WTC11 (cell line): ENCODE data around the gene TBL1Y. TPM values are rescaled to one million over a fixed set of nuclear protein-coding genes. Genes with fewer than 3 reads are reported as not detected.

Source experiments
- ATAC-seq: fragments of 200-7000 bp; cut with Tn5 transposase; 2 replicates; pipeline ENCODE4 v1.10.0; 2021; ENCODE audit warnings: mild to moderate bottlenecking, moderate library complexity
- CTCF ChIA-PET: fragments of 300-600 bp; sonication (Branson Sonifier 250); formaldehyde crosslinking; loops from one replicate; lab custom pipeline; 2021; ENCODE audit warnings: antibody characterized with exemption; lab: Charles Lee
- POLR2A ChIA-PET: fragments of 350-600 bp; sonication (Branson Sonifier 250); formaldehyde crosslinking; loops from one replicate; lab custom pipeline; 2021; ENCODE audit warnings: antibody characterized with exemption; lab: Charles Lee
- DNase-seq: peaks from one replicate; pipeline ENCODE4 v3.0.0; 2021; ENCODE audit warnings: low spot score
- H3K27ac Mint-ChIP-seq: 2 replicates; pipeline ENCODE4 v1.8.0; 2021; ENCODE audit warnings: mixed read lengths
- H3K27me3 Mint-ChIP-seq: 2 replicates; pipeline ENCODE4 v1.8.0; 2021; ENCODE audit warnings: low read depth, mild to moderate bottlenecking, moderate library complexity, mixed read lengths
- H3K36me3 Mint-ChIP-seq: 2 replicates; pipeline ENCODE4 v1.8.0; 2021; ENCODE audit warnings: mixed read lengths
- H3K4me1 Mint-ChIP-seq: 2 replicates; pipeline ENCODE4 v1.8.0; 2022; ENCODE audit warnings: mixed read lengths
- H3K4me3 Mint-ChIP-seq: 2 replicates; pipeline ENCODE4 v1.8.0; 2021; ENCODE audit warnings: mild to moderate bottlenecking, moderate library complexity, mixed read lengths
- H3K9me3 Mint-ChIP-seq: 2 replicates; pipeline ENCODE4 v1.8.0; 2021; ENCODE audit warnings: mixed read lengths
- ATF3 ChIP-seq: sonication (generic); formaldehyde crosslinking; conservative IDR thresholded peaks from 2 replicates; pipeline ENCODE4 v1.8.1; 2022; ENCODE audit warnings: mild to moderate bottlenecking, missing genetic modification reagents
- CTCF ChIP-seq: fragments of 200-600 bp; IDR thresholded peaks from 2 replicates; pipeline ENCODE4 v1.8.0; 2022; ENCODE audit warnings: antibody characterized with exemption
- ERG ChIP-seq: fragments of 250-450 bp; sonication (Bioruptor Pico); IDR thresholded peaks from 2 replicates; pipeline ENCODE4 v1.8.0; 2021; ENCODE audit warnings: mild to moderate bottlenecking
- FOXP4 ChIP-seq: sonication (generic); formaldehyde crosslinking; IDR thresholded peaks from 2 replicates; pipeline ENCODE4 v1.8.0; 2022; ENCODE audit warnings: mild to moderate bottlenecking, missing genetic modification reagents
- GABPB1 ChIP-seq: sonication (generic); formaldehyde crosslinking; IDR thresholded peaks from 2 replicates; pipeline ENCODE4 v1.8.1; 2023; ENCODE audit warnings: mild to moderate bottlenecking, missing genetic modification reagents
- GTF2I ChIP-seq: fragments of 250-450 bp; sonication (Bioruptor Pico); conservative IDR thresholded peaks from 2 replicates; pipeline ENCODE4 v1.4.0; 2021; ENCODE audit warnings: mild to moderate bottlenecking
- JAZF1 ChIP-seq: fragments of 250-450 bp; sonication (Bioruptor Pico); IDR thresholded peaks from 2 replicates; pipeline ENCODE4 v1.9.0; 2021; ENCODE audit warnings: moderate library complexity, mild to moderate bottlenecking, inconsistent platforms
- NFATC4 ChIP-seq: fragments of 250-450 bp; sonication (Bioruptor Pico); IDR thresholded peaks from 2 replicates; pipeline ENCODE4 v1.9.0; 2021; ENCODE audit warnings: mild to moderate bottlenecking
- PRDM15 ChIP-seq: sonication (generic); formaldehyde crosslinking; IDR thresholded peaks from 2 replicates; pipeline ENCODE4 v1.8.0; 2022; ENCODE audit warnings: missing genetic modification reagents
- SMAD4 ChIP-seq: sonication (generic); formaldehyde crosslinking; IDR thresholded peaks from 2 replicates; pipeline ENCODE4 v1.8.0; 2022; ENCODE audit warnings: mild to moderate bottlenecking, missing genetic modification reagents
- TEAD1 ChIP-seq: sonication (generic); formaldehyde crosslinking; IDR thresholded peaks from 2 replicates; pipeline ENCODE4 v1.8.0; 2022; ENCODE audit warnings: mild to moderate bottlenecking, missing genetic modification reagents
- TP53 ChIP-seq: sonication (generic); formaldehyde crosslinking; IDR thresholded peaks from 2 replicates; pipeline ENCODE4 v1.8.1; 2023; ENCODE audit warnings: mild to moderate bottlenecking, missing genetic modification reagents
- ZBTB21 ChIP-seq: sonication (generic); formaldehyde crosslinking; IDR thresholded peaks from 2 replicates; pipeline ENCODE4 v1.8.1; 2023; ENCODE audit warnings: mild to moderate bottlenecking, missing genetic modification reagents, borderline replicate concordance
- ZNF532 ChIP-seq: fragments of 250-450 bp; sonication (Bioruptor Pico); IDR thresholded peaks from 2 replicates; pipeline ENCODE4 v1.9.0; 2021; ENCODE audit warnings: mild to moderate bottlenecking, borderline replicate concordance
- ZNF671 ChIP-seq: fragments of 250-450 bp; sonication (Bioruptor Pico); IDR thresholded peaks from 2 replicates; pipeline ENCODE4 v1.8.0; 2021; ENCODE audit warnings: mild to moderate bottlenecking
- total RNA-seq: library from RNA; stranded (reverse); gene quantifications from 3 replicates; pipeline ENCODE4 v1.2.3, GENCODE V29; 2021
- TF ChIP-seq, protein P1 (sequence below): sonication (generic); formaldehyde crosslinking; IDR thresholded peaks from 2 replicates; pipeline ENCODE4 v1.8.1; 2022; ENCODE audit warnings: mild to moderate bottlenecking, moderate library complexity, missing genetic modification reagents

The TBL1Y gene
- total RNA-seq, 1 experiment from 2014 or later = not detected

GRCh38 chrY:6931779-6932396 lies 21.4 kb downstream of the TBL1Y start:
- no peaks in the 10 kb centered on the region for H3K36me3 Mint-ChIP-seq

DNA sequence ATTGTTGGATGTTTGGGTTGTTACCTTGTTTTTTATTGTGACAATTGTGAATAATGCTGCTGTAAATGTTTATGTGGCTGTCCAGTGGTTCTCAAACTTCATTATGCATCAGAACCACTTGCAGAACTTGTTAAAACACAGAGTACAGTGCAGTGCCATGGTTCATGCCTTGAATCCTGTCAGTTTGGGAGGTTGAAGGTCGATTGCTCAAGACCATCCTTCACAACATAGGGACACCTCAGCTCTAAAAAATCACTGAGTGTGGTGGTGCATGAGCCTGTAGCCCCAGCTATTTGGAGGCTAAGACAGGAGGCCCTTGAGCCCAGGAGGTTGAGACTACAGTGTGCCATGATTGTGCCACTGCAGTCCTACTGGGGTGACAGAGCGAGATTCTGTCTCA lies 25.0 kb downstream of the TBL1Y start:
- DNase-seq = no peak
- no peaks in the 10 kb centered on the region for H3K27me3 Mint-ChIP-seq
- no peaks in the 10 kb centered on the region for H3K9me3 Mint-ChIP-seq
- no peaks in the 10 kb centered on the region for H3K36me3 Mint-ChIP-seq
- CTCF ChIA-PET = no interaction called here
- POLR2A ChIA-PET = no interaction called here
- no peaks in the 10 kb centered on the region for H3K4me1 Mint-ChIP-seq
- ATAC-seq = no peak
- H3K4me3 Mint-ChIP-seq = no peak overlapping the region
- H3K27ac Mint-ChIP-seq = no peak overlapping the region
- TF ChIP-seq GABPB1 (no peak), GTF2I (CRISPR knock-in tag) (no peak), SMAD4 (no peak), ZNF532 (CRISPR knock-in tag) (no peak), ERG (CRISPR knock-in tag) (no peak), CTCF (no peak), TEAD1 (no peak), NFATC4 (CRISPR knock-in tag) (no peak), PRDM15 (CRISPR knock-in tag) (no peak), ZBTB21 (CRISPR knock-in tag) (no peak), TP53 (CRISPR knock-in tag) (no peak), JAZF1 (CRISPR knock-in tag) (no peak)

More at GRCh38 chrY:6931779-6932396, 21.4 kb downstream of the TBL1Y start:
- ChIA-PET POLR2A (no interaction called here), CTCF (no interaction called here)
- Mint-ChIP-seq H3K9me3 (no peaks in the 10 kb centered on the region), H3K4me3 (no peak overlapping the region), H3K27me3 (no peaks in the 10 kb centered on the region), H3K4me1 (no peaks in the 10 kb centered on the region), H3K27ac (no peak overlapping the region)
- ATAC-seq = no peak
- DNase-seq = no peak
- TF ChIP-seq, protein P1, sequence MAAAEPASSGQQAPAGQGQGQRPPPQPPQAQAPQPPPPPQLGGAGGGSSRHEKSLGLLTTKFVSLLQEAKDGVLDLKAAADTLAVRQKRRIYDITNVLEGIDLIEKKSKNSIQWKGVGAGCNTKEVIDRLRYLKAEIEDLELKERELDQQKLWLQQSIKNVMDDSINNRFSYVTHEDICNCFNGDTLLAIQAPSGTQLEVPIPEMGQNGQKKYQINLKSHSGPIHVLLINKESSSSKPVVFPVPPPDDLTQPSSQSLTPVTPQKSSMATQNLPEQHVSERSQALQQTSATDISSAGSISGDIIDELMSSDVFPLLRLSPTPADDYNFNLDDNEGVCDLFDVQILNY (CRISPR knock-in tag) = no peak
- TF ChIP-seq FOXP4 (CRISPR knock-in tag) = no peak
- no peak for TF ChIP-seq ZNF671
- TF ChIP-seq ATF3 (CRISPR knock-in tag) = no peak
